Measurements from ENCODE around the gene RNGTT.

- no peak for TF ChIP-seq YY1 (IDR thresholded peaks at IDR 0.05; ENCODE audit: low read depth)
- TF ChIP-seq CEBPB (IDR thresholded peaks at IDR 0.05): no peak
- TF ChIP-seq RAD21 (IDR thresholded peaks at IDR 0.05; ENCODE audit: low read depth): no peak
- TF ChIP-seq TCF12 (IDR thresholded peaks at IDR 0.05; ENCODE audit: low read depth): no peak
- TF ChIP-seq ZBTB7A (IDR thresholded peaks at IDR 0.05; ENCODE audit: low read depth): no peak
- TF ChIP-seq, protein P1, sequence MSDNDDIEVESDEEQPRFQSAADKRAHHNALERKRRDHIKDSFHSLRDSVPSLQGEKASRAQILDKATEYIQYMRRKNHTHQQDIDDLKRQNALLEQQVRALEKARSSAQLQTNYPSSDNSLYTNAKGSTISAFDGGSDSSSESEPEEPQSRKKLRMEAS (IDR thresholded peaks at IDR 0.05): no peak
- no peak for TF ChIP-seq CREB1 (IDR thresholded peaks at IDR 0.05; ENCODE audit: low read depth)
- no peak for TF ChIP-seq NFIC (IDR thresholded peaks at IDR 0.05)
- no peak for TF ChIP-seq EP300 (IDR thresholded peaks at IDR 0.05; ENCODE audit: borderline replicate concordance)
Measured at GRCh38 chr6:88921734-88922133, 41.7 kb downstream of the RNGTT start.

All from Ishikawa (cell line).